AG04449 (cell line): ENCODE measurements around the gene ALOX15B.
A peak's percentile ranks its signal among the peaks of the same experiment; 100 is the strongest.

ENCODE experiments used
- CTCF ChIA-PET: fragments of 350-600 bp; formaldehyde crosslinking; extraction: SDS; loops from one replicate; lab custom pipeline; 2021; ENCODE audit warnings: antibody characterized with exemption; lab: Yijun Ruan, JAX
- POLR2A ChIA-PET: fragments of 400-600, 350-600 bp; formaldehyde crosslinking; extraction: SDS; loops from one replicate; lab custom pipeline; 2020; ENCODE audit warnings: antibody characterized with exemption, inconsistent platforms; lab: Yijun Ruan, JAX
- DNase-seq: peaks from one replicate; pipeline ENCODE4 v3.0.0-alpha.2; 2010; ENCODE audit warnings: low read depth, low spot score
- H3K4me3 ChIP-seq: 2 replicates; pipeline ENCODE4 v1.5.1; 2011; ENCODE audit warnings: low read depth, mild to moderate bottlenecking, control low read depth, low read length
- TF ChIP-seq, protein P1 (sequence below): IDR thresholded peaks from one replicate; pipeline ENCODE4 v1.5.1; 2011; ENCODE audit warnings: mild to moderate bottlenecking, moderate library complexity, low read length, control low read depth, inconsistent platforms; ENCODE audit not compliant: insufficient read depth; ENCODE audit errors: missing control alignments

The ALOX15B gene

DNA sequence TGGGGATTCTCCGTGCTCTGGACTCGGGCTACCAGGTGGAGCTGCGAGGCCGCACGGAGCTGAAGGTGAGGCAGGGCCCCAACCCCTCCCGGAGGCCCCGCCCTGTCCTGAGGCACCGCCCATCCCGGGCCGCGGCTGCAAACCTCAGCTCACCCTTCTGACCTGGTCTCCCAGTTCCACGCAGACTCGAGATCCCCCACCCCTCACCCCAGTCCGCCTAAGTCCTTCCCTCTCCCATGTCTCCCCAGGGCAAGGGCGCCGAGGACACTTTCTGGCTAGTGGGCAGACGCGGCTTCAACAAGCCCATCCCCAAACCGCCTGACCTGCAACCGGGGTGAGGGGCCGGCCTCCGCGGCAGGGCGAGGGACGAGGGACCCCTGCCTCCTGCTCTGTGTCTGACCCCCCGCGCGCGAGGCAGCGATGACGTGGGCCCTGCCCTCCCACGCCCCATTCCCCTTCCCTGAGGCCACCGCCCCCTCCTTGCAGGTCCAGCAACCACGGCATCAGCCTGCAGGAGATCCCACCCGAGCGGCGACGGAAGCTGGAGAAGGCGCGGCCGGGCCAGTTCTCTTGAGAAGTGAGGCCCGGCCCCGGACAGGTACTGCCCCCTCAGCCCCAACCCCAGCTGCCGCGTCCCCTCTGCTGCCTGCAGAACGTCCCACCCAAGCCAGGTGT lies 22.8 kb upstream of the ALOX15B start:
- TF ChIP-seq, protein P1, sequence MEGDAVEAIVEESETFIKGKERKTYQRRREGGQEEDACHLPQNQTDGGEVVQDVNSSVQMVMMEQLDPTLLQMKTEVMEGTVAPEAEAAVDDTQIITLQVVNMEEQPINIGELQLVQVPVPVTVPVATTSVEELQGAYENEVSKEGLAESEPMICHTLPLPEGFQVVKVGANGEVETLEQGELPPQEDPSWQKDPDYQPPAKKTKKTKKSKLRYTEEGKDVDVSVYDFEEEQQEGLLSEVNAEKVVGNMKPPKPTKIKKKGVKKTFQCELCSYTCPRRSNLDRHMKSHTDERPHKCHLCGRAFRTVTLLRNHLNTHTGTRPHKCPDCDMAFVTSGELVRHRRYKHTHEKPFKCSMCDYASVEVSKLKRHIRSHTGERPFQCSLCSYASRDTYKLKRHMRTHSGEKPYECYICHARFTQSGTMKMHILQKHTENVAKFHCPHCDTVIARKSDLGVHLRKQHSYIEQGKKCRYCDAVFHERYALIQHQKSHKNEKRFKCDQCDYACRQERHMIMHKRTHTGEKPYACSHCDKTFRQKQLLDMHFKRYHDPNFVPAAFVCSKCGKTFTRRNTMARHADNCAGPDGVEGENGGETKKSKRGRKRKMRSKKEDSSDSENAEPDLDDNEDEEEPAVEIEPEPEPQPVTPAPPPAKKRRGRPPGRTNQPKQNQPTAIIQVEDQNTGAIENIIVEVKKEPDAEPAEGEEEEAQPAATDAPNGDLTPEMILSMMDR = no peak
- ChIA-PET POLR2A (no interaction called here), CTCF (interaction anchor here (0.6 to 5.1 kb wide), 8 partner anchors 8 to 78 kb away, joined by 3 to 33 read pairs (median 4); no protein-coding TSS in a partner anchor)
- peak overlapping the region; percentile 8; the same call in 1 of the 2 replicates for H3K4me3 ChIP-seq
- no peak for DNase-seq

DNA sequence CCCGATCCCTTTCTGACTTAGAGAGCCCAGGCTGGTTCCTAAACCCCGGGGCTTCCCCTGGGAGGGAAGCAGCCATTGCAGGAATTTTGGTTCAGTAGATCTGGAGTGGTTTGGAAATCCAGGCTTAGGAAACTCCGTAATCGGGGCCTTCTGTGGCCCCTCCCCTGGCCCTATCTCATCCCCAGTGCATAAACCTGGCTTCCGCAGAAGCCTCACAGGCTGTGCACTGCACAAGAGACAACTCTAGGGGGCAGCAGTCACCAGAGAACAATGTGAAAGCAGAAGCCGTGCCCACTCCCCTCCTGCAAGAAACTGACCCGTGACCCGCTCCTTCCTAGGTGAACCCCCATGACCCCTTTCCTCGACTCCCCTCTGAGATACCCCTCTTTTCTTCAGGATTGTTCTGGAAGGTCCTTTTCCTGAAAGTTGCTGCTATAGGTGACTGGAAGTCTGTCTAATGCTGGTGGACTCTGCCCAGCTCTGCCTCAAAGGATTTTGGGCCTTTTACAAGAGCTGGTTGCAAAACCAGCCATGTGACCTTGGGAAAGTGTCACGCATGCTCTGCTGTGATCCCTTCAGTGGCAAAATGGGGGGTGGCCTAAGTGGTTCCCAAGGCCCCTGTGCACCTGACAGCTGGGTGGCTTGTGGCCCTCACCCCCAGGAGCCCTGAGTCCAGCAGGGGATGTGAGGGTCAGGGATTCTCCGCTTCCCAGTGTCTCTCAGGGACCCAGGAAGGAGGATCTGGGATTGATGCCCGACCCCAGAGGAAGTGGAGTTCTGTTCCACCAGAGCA lies 22.0 kb upstream of the ALOX15B start:
- TF ChIP-seq, protein P1 = peak; percentile 44
- POLR2A ChIA-PET = no interaction called here
- CTCF ChIA-PET = interaction anchor here (0.7 to 5.1 kb wide), 11 partner anchors 8 to 104 kb away, joined by 3 to 33 read pairs (median 4); no protein-coding TSS in a partner anchor
- DNase-seq = no peak
- H3K4me3 ChIP-seq = no peak overlapping the region

DNA sequence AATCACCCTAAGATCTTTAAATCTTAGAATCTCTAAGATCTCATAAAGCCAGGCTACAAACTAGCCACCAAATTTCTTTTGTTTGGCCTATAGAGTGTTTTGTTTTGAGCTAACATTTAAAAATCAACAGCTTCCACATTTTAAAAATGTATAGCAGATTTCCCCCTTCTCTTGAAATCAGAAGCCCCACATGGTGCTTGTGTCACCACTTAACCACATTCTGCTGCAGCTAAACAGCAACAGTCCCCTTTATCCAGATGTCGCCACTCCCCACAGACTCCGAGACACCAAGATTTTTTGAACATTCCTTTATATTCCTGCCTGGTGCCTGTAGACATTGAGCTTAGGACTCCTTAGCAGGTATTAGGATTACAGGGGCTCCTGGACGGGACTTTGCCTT lies 20.4 kb upstream of the ALOX15B start:
- no peak overlapping the region for H3K4me3 ChIP-seq
- ChIA-PET CTCF (interaction anchor here (0.8 to 5.1 kb wide), 8 partner anchors 10 to 176 kb away, joined by 3 to 33 read pairs (median 4); no protein-coding TSS in a partner anchor), POLR2A (no interaction called here)
- DNase-seq = no peak
- TF ChIP-seq, protein P1 = no peak

DNA sequence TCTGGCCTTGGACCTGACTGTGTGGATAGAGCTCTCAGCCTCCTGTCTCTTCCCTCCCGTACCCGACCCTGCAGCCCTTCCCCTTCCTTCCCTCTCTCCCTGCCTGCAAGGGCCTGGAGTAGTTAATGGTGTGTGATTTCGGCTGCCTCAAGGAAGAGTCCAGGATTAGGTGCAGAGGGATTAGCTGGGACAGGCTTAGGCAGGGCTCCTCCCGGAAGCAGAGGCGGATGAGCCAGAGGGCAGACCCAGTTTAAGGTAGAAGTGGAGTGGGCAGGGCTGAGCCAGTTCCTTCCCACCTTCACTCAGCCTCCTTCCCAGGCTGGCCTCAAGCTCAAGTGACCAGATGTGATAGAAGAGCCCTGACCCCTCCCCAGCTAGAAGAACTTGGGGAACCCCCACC lies 19.7 kb upstream of the ALOX15B start:
- DNase-seq = no peak
- H3K4me3 ChIP-seq = no peak overlapping the region
- TF ChIP-seq, protein P1 = no peak
- ChIA-PET CTCF (interaction anchor here (0.9 to 5.1 kb wide), 5 partner anchors 10 to 175 kb away, joined by 3 to 33 read pairs (median 4); no protein-coding TSS in a partner anchor), POLR2A (no interaction called here)

DNA sequence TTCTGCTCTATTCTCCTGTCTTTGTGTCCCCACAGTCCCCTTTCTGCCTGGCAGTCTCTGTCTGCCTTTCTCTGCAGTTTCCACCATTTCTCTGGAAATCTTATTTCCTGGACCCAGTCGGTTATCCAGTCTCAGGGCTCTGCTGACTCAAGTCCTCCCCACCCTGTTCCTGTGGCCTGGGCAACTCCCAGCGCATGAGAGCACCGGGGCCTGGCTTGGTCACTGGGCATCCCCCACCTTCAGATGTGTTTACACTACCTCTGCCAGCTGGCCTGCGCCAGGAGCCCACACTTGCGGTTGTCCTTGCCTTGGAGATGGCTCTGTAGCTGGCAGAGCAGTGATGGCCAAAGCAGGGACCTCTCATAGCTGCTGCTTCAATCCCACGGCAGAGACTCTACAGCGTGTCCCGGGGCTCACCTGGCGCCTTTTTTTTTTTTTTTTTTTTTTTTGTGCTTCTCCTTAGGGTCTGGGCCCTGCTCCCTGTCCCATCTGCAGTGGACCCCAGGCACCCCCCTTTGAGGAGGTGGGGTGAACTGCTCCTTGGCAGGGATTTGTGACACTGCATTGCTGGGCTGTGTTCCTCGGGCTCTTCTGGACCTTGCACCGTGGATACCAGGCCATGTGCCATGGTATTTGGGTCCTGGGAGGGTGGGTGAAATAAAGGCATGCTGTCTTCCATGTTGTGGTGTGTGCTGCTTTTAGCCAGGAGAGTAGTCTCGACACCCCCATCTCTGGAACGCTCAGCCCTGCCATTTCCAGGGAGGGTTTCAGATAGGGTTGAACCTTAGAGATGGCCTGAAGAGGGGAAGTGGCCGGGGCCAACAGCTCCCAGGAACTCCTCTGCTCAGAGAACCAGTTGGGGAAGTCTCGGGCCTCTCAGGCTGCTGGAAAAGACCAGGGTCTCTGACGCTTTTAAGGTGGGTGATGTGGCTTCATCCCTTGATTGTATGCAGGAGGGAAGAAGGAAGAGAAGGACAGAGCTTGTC lies 18.9 kb upstream of the ALOX15B start:
- TF ChIP-seq, protein P1 = no peak
- CTCF ChIA-PET = interaction anchor here (0.8 to 5.1 kb wide), 5 partner anchors 22 to 40 kb away, joined by 3 to 33 read pairs (median 4); no protein-coding TSS in a partner anchor
- H3K4me3 ChIP-seq = no peak overlapping the region
- POLR2A ChIA-PET = no interaction called here
- no peak for DNase-seq
